ENCODE measurements around the gene MYEF2. TPM values are rescaled to one million over a fixed set of nuclear protein-coding genes. Genes with fewer than 3 reads are reported as not detected.

The MYEF2 gene
- total RNA-seq, 1 experiment from 2014 or later = 111 TPM

- no peak for DNase-seq (ENCODE audit: low spot score)
- Mint-ChIP-seq H3K27me3 (ENCODE audit: low read depth) (no peaks in the 10 kb centered on the region), H3K36me3 (no peaks in the 10 kb centered on the region), H3K27ac (no peak overlapping the region), H3K9me3 (peaks cover 7% of the 10 kb centered on the region; the same call in 1 of the 2 replicates), H3K4me3 (no peak overlapping the region), H3K4me1 (no peaks in the 10 kb centered on the region)
- ChIA-PET CTCF (interaction anchor here (0.7 to 1.4 kb wide), 2 partner anchors 12 to 108 kb away, joined by 3 read pairs; no protein-coding TSS in a partner anchor), POLR2A (no interaction called here)
- TF ChIP-seq PREB (CRISPR knock-in tag; IDR thresholded peaks at IDR 0.05; ENCODE audit: borderline replicate concordance) = no peak
- no peak for TF ChIP-seq USF1 (CRISPR knock-in tag; IDR thresholded peaks at IDR 0.05)
- no peak for TF ChIP-seq SMAD3 (CRISPR knock-in tag; IDR thresholded peaks at IDR 0.05; ENCODE audit: borderline replicate concordance)
- TF ChIP-seq ZNF423 (CRISPR knock-in tag; IDR thresholded peaks at IDR 0.05) = no peak
- no peak for TF ChIP-seq ZNF138 (CRISPR knock-in tag; conservative IDR thresholded peaks at IDR 0.05)
- no peak for TF ChIP-seq IRF1 (CRISPR knock-in tag; IDR thresholded peaks at IDR 0.05)
- TF ChIP-seq NR2C2 (CRISPR knock-in tag; IDR thresholded peaks at IDR 0.05) = no peak
- TF ChIP-seq ZMAT4 (CRISPR knock-in tag; IDR thresholded peaks at IDR 0.05) = no peak
- no peak for TF ChIP-seq USF2 (CRISPR knock-in tag; IDR thresholded peaks at IDR 0.05)
- no peak for TF ChIP-seq FOXJ3 (CRISPR knock-in tag; IDR thresholded peaks at IDR 0.05; ENCODE audit: borderline replicate concordance)
- no peak for TF ChIP-seq ZBTB21 (CRISPR knock-in tag; IDR thresholded peaks at IDR 0.05; ENCODE audit: borderline replicate concordance)
- TF ChIP-seq ZNF396 (CRISPR knock-in tag; IDR thresholded peaks at IDR 0.05; ENCODE audit: borderline replicate concordance) = no peak
- ATAC-seq = no peak
Observed at GRCh38 chr15:48096813-48097212, 81.3 kb downstream of the MYEF2 start.

GRCh38 chr15:48096355-48096786, 81.7 kb downstream of the MYEF2 start:
- Mint-ChIP-seq H3K27ac (no peak overlapping the region), H3K9me3 (peaks cover 7% of the 10 kb centered on the region; the same call in 1 of the 2 replicates), H3K4me1 (no peaks in the 10 kb centered on the region), H3K36me3 (no peaks in the 10 kb centered on the region), H3K27me3 (ENCODE audit: low read depth) (no peaks in the 10 kb centered on the region), H3K4me3 (no peak overlapping the region)
- CTCF ChIA-PET = interaction anchor here (0.7 to 1.4 kb wide), 2 partner anchors 11 to 108 kb away, joined by 3 read pairs; no protein-coding TSS in a partner anchor
- DNase-seq (ENCODE audit: low spot score) = no peak
- POLR2A ChIA-PET = no interaction called here
- ATAC-seq = no peak
- TF ChIP-seq USF2 (CRISPR knock-in tag; IDR thresholded peaks at IDR 0.05) (no peak), ZNF671 (CRISPR knock-in tag; IDR thresholded peaks at IDR 0.05) (no peak), ZSCAN18 (CRISPR knock-in tag; IDR thresholded peaks at IDR 0.05) (no peak), JAZF1 (CRISPR knock-in tag; IDR thresholded peaks at IDR 0.05) (no peak), AR (CRISPR knock-in tag; IDR thresholded peaks at IDR 0.05) (no peak), KAT7 (CRISPR knock-in tag; IDR thresholded peaks at IDR 0.05; ENCODE audit: borderline replicate concordance) (no peak), MLX (CRISPR knock-in tag; IDR thresholded peaks at IDR 0.05) (no peak), ATF2 (CRISPR knock-in tag; IDR thresholded peaks at IDR 0.05; ENCODE audit: borderline replicate concordance, low read depth) (no peak), ZNF317 (CRISPR knock-in tag; IDR thresholded peaks at IDR 0.05; ENCODE audit: borderline replicate concordance, low read depth) (no peak), PREB (CRISPR knock-in tag; IDR thresholded peaks at IDR 0.05; ENCODE audit: borderline replicate concordance) (no peak)

All from WTC11 (cell line).